ENCODE results near the gene TMEM53.
"Not testable (repeated sequence)": the region's sequence is repeated elsewhere in the genome, so short reads cannot be mapped to it uniquely, and the experiment has no call there.

TMEM53 gene

GRCh38 chr1:44707112-44707881, 33.0 kb upstream of the TMEM53 start:
- H3K27ac ChIP-seq = no peak overlapping the region
- TF ChIP-seq, protein P1, sequence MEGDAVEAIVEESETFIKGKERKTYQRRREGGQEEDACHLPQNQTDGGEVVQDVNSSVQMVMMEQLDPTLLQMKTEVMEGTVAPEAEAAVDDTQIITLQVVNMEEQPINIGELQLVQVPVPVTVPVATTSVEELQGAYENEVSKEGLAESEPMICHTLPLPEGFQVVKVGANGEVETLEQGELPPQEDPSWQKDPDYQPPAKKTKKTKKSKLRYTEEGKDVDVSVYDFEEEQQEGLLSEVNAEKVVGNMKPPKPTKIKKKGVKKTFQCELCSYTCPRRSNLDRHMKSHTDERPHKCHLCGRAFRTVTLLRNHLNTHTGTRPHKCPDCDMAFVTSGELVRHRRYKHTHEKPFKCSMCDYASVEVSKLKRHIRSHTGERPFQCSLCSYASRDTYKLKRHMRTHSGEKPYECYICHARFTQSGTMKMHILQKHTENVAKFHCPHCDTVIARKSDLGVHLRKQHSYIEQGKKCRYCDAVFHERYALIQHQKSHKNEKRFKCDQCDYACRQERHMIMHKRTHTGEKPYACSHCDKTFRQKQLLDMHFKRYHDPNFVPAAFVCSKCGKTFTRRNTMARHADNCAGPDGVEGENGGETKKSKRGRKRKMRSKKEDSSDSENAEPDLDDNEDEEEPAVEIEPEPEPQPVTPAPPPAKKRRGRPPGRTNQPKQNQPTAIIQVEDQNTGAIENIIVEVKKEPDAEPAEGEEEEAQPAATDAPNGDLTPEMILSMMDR (conservative IDR thresholded peaks at IDR 0.05) = no peak

- H3K27ac ChIP-seq = no peak overlapping the region
- TF ChIP-seq, protein P1 (conservative IDR thresholded peaks at IDR 0.05) = no peak
Observed at GRCh38 chr1:44705938-44706337, 31.7 kb upstream of the TMEM53 start.

- TF ChIP-seq, protein P1 (conservative IDR thresholded peaks at IDR 0.05) = no peak
- H3K27ac ChIP-seq = no peak overlapping the region
Observed at GRCh38 chr1:44705470-44705869, 31.2 kb upstream of the TMEM53 start.

- no peak overlapping the region for H3K27ac ChIP-seq
- TF ChIP-seq, protein P1 (conservative IDR thresholded peaks at IDR 0.05) = no peak
Observed at GRCh38 chr1:44701141-44701573, 26.9 kb upstream of the TMEM53 start.

DNA sequence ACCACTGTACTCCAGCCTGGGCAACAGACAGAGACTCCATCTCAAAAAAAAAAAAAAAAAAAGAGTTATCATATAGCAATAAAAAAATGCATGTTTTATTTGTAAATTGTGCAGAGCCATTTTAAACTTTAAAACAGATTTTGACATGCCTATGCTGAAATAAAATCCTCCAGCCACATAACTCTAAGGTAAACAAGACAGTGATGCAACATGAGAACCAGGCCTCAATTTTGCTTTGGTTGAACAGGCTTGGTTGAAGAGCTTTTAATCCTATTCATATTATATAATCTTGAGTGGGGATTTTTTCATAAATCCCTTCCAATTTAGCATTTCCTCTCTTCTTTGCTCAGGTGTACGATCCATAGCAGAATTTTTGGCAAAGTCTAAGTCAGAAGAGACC, 26.3 kb upstream of the TMEM53 start:
- no peak overlapping the region for H3K27ac ChIP-seq
- TF ChIP-seq, protein P1 (conservative IDR thresholded peaks at IDR 0.05) = no peak

DNA sequence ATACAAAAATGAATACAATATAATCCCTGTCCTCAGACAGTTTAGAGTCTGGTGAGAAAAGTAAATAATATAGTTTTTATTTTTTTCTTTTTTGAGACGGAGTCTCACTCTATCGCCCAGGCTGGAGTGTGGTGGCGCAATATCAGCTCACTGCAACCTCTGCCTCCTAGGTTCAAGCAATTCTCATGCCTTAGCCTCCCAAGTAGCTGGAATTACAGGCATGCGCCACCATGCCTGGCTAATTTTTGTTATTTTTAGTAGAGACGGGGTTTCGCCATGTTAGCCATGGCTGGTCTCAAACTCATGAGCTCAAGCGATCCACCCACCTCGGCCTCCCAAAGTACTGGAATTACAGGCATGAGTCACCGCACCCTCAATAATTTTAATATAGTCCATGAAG, 25.1 kb upstream of the TMEM53 start:
- H3K27ac ChIP-seq = not testable (repeated sequence)

GRCh38 chr1:44698138-44698537, 23.9 kb upstream of the TMEM53 start:
- H3K27ac ChIP-seq = no peak overlapping the region
- TF ChIP-seq, protein P1 (conservative IDR thresholded peaks at IDR 0.05) = no peak

- TF ChIP-seq, protein P1 (conservative IDR thresholded peaks at IDR 0.05) = no peak
Observed at GRCh38 chr1:44696789-44697345, 22.6 kb upstream of the TMEM53 start.

More at GRCh38 chr1:44696789-44697345, 22.6 kb upstream of the TMEM53 start:
- no peak overlapping the region for H3K27ac ChIP-seq
